Measurements from ENCODE around the gene PRTFDC1. TPM values are rescaled to one million over a fixed set of nuclear protein-coding genes. Genes with fewer than 3 reads are reported as not detected.

Gene PRTFDC1
- total RNA-seq, 4 donors from 2014 or later = 0.31 to 5.4 (median 2.3) TPM; not detected in 1

GRCh38 chr10:24848195-24848594, 104.2 kb downstream of the PRTFDC1 start:
- Histone ChIP-seq H3K4me3 (no peak overlapping the region), H3K27me3 (no peaks in the 10 kb centered on the region), H3K9me3 (no peaks in the 10 kb centered on the region), H3K36me3 (no peaks in the 10 kb centered on the region), H3K27ac (no peak overlapping the region), H3K4me1 (no peaks in the 10 kb centered on the region)
- in situ Hi-C loops (cut with MboI; ENCODE audit: low sequenced_read_pairs in 4 of 4) (no loop called here), intact Hi-C loops (cut with DNase I; ENCODE audit: low total_unique reads) (no loop called here)
- TF ChIP-seq CTCF (IDR thresholded peaks at IDR 0.05 in 4 of 5, conservative IDR thresholded peaks at IDR 0.05 in 1 of 5) (no peak), POLR2A (IDR thresholded peaks at IDR 0.05) (no peak)
- ATAC-seq = no peak
- DNase-seq = no peak

GRCh38 chr10:24847112-24848070, 105.0 kb downstream of the PRTFDC1 start:
- in situ Hi-C loops (cut with MboI; ENCODE audit: low sequenced_read_pairs in 4 of 4) (no loop called here), intact Hi-C loops (cut with DNase I; ENCODE audit: low total_unique reads) (no loop called here)
- Histone ChIP-seq H3K36me3 (no peaks in the 10 kb centered on the region), H3K27me3 (no peaks in the 10 kb centered on the region), H3K27ac (no peak overlapping the region), H3K4me3 (no peak overlapping the region), H3K9me3 (no peaks in the 10 kb centered on the region), H3K4me1 (no peaks in the 10 kb centered on the region)
- DNase-seq (no peak), ATAC-seq (no peak)
- no peak for TF ChIP-seq POLR2A (IDR thresholded peaks at IDR 0.05)
- TF ChIP-seq CTCF (IDR thresholded peaks at IDR 0.05 in 4 of 5, conservative IDR thresholded peaks at IDR 0.05 in 1 of 5) = no peak

- Histone ChIP-seq H3K4me3 (no peak overlapping the region), H3K4me1 (no peaks in the 10 kb centered on the region), H3K9me3 (no peaks in the 10 kb centered on the region), H3K36me3 (no peaks in the 10 kb centered on the region), H3K27ac (no peak overlapping the region), H3K27me3 (no peaks in the 10 kb centered on the region)
- TF ChIP-seq POLR2A (IDR thresholded peaks at IDR 0.05) (no peak), CTCF (IDR thresholded peaks at IDR 0.05 in 4 of 5, conservative IDR thresholded peaks at IDR 0.05 in 1 of 5) (no peak)
- ATAC-seq (no peak), DNase-seq (no peak)
- in situ Hi-C loops (cut with MboI; ENCODE audit: low sequenced_read_pairs in 4 of 4) = no loop called here
- intact Hi-C loops (cut with DNase I; ENCODE audit: low total_unique reads) = no loop called here
Measured at GRCh38 chr10:24844742-24845141, 107.7 kb downstream of the PRTFDC1 start.

GRCh38 chr10:24843256-24843655, 109.2 kb downstream of the PRTFDC1 start:
- Histone ChIP-seq H3K9me3 (no peaks in the 10 kb centered on the region), H3K27me3 (no peaks in the 10 kb centered on the region), H3K4me1 (no peaks in the 10 kb centered on the region), H3K4me3 (no peak overlapping the region), H3K36me3 (no peaks in the 10 kb centered on the region), H3K27ac (no peak overlapping the region)
- no peak for DNase-seq
- ATAC-seq = no peak
- TF ChIP-seq POLR2A (IDR thresholded peaks at IDR 0.05) = no peak
- in situ Hi-C loops (cut with MboI; ENCODE audit: low sequenced_read_pairs in 4 of 4) = no loop called here
- intact Hi-C loops (cut with DNase I; ENCODE audit: low total_unique reads) = no loop called here

GRCh38 chr10:24842856-24843255, 109.5 kb downstream of the PRTFDC1 start:
- ATAC-seq (no peak), DNase-seq (no peak)
- Histone ChIP-seq H3K4me1 (no peaks in the 10 kb centered on the region), H3K4me3 (no peak overlapping the region), H3K27me3 (no peaks in the 10 kb centered on the region), H3K36me3 (no peaks in the 10 kb centered on the region), H3K27ac (no peak overlapping the region), H3K9me3 (no peaks in the 10 kb centered on the region)
- TF ChIP-seq POLR2A (IDR thresholded peaks at IDR 0.05) (no peak), CTCF (IDR thresholded peaks at IDR 0.05 in 4 of 5, conservative IDR thresholded peaks at IDR 0.05 in 1 of 5) (no peak)
- in situ Hi-C loops (cut with MboI; ENCODE audit: low sequenced_read_pairs in 4 of 4) (no loop called here), intact Hi-C loops (cut with DNase I; ENCODE audit: low total_unique reads) (no loop called here)
